ENCODE data around the gene PHF14. TPM values are rescaled to one million over a fixed set of nuclear protein-coding genes. Genes with fewer than 3 reads are reported as not detected.

The PHF14 gene
- polyA plus RNA-seq, 2 of the 4 experiments (the other 2 are of a cell fraction) = 36.7 to 48.0 TPM

- ATAC-seq (no peak), DNase-seq (ENCODE audit: low read depth in 1 of 2, low spot score in 1 of 2) (no peak), FAIRE-seq (no peak)
- peaks cover 3% of the 10 kb centered on the region; the same call in 1 of the 3 replicates for H3K9me3 ChIP-seq
- H3K4me2 ChIP-seq = no peak overlapping the region
- ChIA-PET POLR2A (no interaction called here), CTCF (no interaction called here)
- H3K4me3 ChIP-seq = no peak overlapping the region
- H3K4me1 ChIP-seq = peaks cover 5% of the 10 kb centered on the region; the same call in 1 of the 3 replicates
- no peak for TF ChIP-seq HOXB5 (CRISPR knock-in tag; IDR thresholded peaks at IDR 0.05)
- no peak for TF ChIP-seq HOXB13 (CRISPR knock-in tag; IDR thresholded peaks at IDR 0.05; ENCODE audit: low read depth)
- no peak for TF ChIP-seq CTCF (IDR thresholded peaks at IDR 0.05)
- TF ChIP-seq HOXA7 (CRISPR knock-in tag; IDR thresholded peaks at IDR 0.05) = no peak
- TF ChIP-seq JUNB (IDR thresholded peaks at IDR 0.05) = no peak
- TF ChIP-seq PHF8 (IDR thresholded peaks at IDR 0.05; ENCODE audit: borderline replicate concordance, low read depth) = no peak
- TF ChIP-seq BHLHE40 (IDR thresholded peaks at IDR 0.05; ENCODE audit: low read depth, low read length) = no peak
- TF ChIP-seq ZSCAN20 (CRISPR knock-in tag; IDR thresholded peaks at IDR 0.05) = no peak
- no peak for TF ChIP-seq REST (IDR thresholded peaks at IDR 0.05)
- no peak for TF ChIP-seq HES2 (IDR thresholded peaks at IDR 0.05)
- TF ChIP-seq CHD4 (IDR thresholded peaks at IDR 0.05; ENCODE audit: borderline replicate concordance) = no peak
- no peak for TF ChIP-seq CBX8 (IDR thresholded peaks at IDR 0.05)
- TF ChIP-seq MAX (IDR thresholded peaks at IDR 0.05) = no peak
- TF ChIP-seq NR3C1 (IDR thresholded peaks at IDR 0.05) = no peak
- no peak for TF ChIP-seq ZFP36 (IDR thresholded peaks at IDR 0.05; ENCODE audit: borderline replicate concordance, partially characterized antibody)
- TF ChIP-seq USF2 (IDR thresholded peaks at IDR 0.05) = no peak
- no peak for TF ChIP-seq RNF2 (IDR thresholded peaks at IDR 0.05; ENCODE audit: borderline replicate concordance, low read depth)
- TF ChIP-seq MAFK (IDR thresholded peaks at IDR 0.05; ENCODE audit: partially characterized antibody) = no peak
- TF ChIP-seq NFE2L2 (conservative IDR thresholded peaks at IDR 0.05; ENCODE audit: low read length) = no peak
- no peak for TF ChIP-seq POLR2AphosphoS2 (conservative IDR thresholded peaks at IDR 0.05; ENCODE audit: low read length)
- WGBS (ENCODE audit: missing lambda C conversion rate) = 86% methylated on average over 2 of the region's 2 CpGs
- H3K27ac ChIP-seq = no peak overlapping the region
These were observed 104.1 kb downstream of the PHF14 start for GRCh38 chr7:11077816-11078215.

GRCh38 chr7:11078247-11078834 is 104.7 kb downstream of the PHF14 start:
- Histone ChIP-seq H3K4me2 (no peak overlapping the region), H3K27ac (no peak overlapping the region), H3K4me3 (no peak overlapping the region), H3K9me3 (peaks cover 5% of the 10 kb centered on the region; the same call in 2 of the 3 replicates), H3K4me1 (peaks cover 5% of the 10 kb centered on the region; the same call in 1 of the 3 replicates)
- TF ChIP-seq CBX8 (IDR thresholded peaks at IDR 0.05) (no peak), EP300 (IDR thresholded peaks at IDR 0.05) (no peak), HMGXB4 (CRISPR knock-in tag; IDR thresholded peaks at IDR 0.05; ENCODE audit: borderline replicate concordance) (no peak), MAZ (IDR thresholded peaks at IDR 0.05; ENCODE audit: borderline replicate concordance, low read depth, low read length) (no peak), ATOH8 (CRISPR knock-in tag; IDR thresholded peaks at IDR 0.05; ENCODE audit: low read depth) (no peak), CEBPB (IDR thresholded peaks at IDR 0.05) (no peak), RFX5 (IDR thresholded peaks at IDR 0.05) (no peak), NPAS2 (CRISPR knock-in tag; IDR thresholded peaks at IDR 0.05; ENCODE audit: borderline replicate concordance) (no peak), RCOR1 (IDR thresholded peaks at IDR 0.05; ENCODE audit: low read depth, low read length) (no peak), GATA3 (IDR thresholded peaks at IDR 0.05; ENCODE audit: borderline replicate concordance) (no peak)
- no peak for ATAC-seq
- POLR2A ChIA-PET = no interaction called here
- WGBS (ENCODE audit: missing lambda C conversion rate) = 82% methylated on average over 4 of the region's 4 CpGs
- FAIRE-seq = no peak
- DNase-seq (ENCODE audit: low read depth in 1 of 2, low spot score in 1 of 2) = no peak
- CTCF ChIA-PET = no interaction called here

Measured in A549 (cell line).